HG03039 (cell line): ENCODE measurements around the gene UTS2B.

ENCODE experiments used
- ATAC-seq: cut with Tn5 transposase; IDR thresholded peaks from one replicate; pipeline ENCODE4 v1.9.1; 2021; ENCODE audit warnings: mild to moderate bottlenecking, moderate library complexity; ENCODE audit not compliant: unreplicated experiment

The UTS2B gene

GRCh38 chr3:191327526-191327925, 2.8 kb downstream of the UTS2B start:
- no peak for ATAC-seq

GRCh38 chr3:191324936-191325335, 5.4 kb downstream of the UTS2B start:
- no peak for ATAC-seq

GRCh38 chr3:191321019-191321767, 9.1 kb downstream of the UTS2B start:
- ATAC-seq, result no peak

GRCh38 chr3:191320316-191320715, 10.0 kb downstream of the UTS2B start:
- no peak for ATAC-seq

- no peak for ATAC-seq
These were observed 13.3 kb downstream of the UTS2B start for GRCh38 chr3:191316876-191317603.

- ATAC-seq, result no peak
These were observed 16.1 kb downstream of the UTS2B start for GRCh38 chr3:191314109-191314728.

GRCh38 chr3:191313296-191313695, 17.0 kb downstream of the UTS2B start:
- no peak for ATAC-seq

GRCh38 chr3:191307341-191307740, 23.0 kb downstream of the UTS2B start:
- ATAC-seq, result no peak

- ATAC-seq, result no peak
These were observed 23.9 kb downstream of the UTS2B start for GRCh38 chr3:191306428-191306827.

GRCh38 chr3:191303596-191303995, 26.7 kb downstream of the UTS2B start:
- no peak for ATAC-seq

- no peak for ATAC-seq
These were observed 27.9 kb downstream of the UTS2B start for GRCh38 chr3:191302451-191302850.

- no peak for ATAC-seq
These were observed 28.4 kb downstream of the UTS2B start for GRCh38 chr3:191301782-191302411.

- ATAC-seq, result peak; percentile 55
These were observed 29.3 kb downstream of the UTS2B start for GRCh38 chr3:191301017-191301416.

GRCh38 chr3:191300422-191300821, 29.9 kb downstream of the UTS2B start:
- peak; percentile 34 for ATAC-seq

- ATAC-seq, result no peak
These were observed 31.5 kb downstream of the UTS2B start for GRCh38 chr3:191298846-191299245.

- peak; percentile 70 for ATAC-seq
These were observed 34.2 kb downstream of the UTS2B start for GRCh38 chr3:191296041-191296541.

GRCh38 chr3:191294291-191294690, 36.0 kb downstream of the UTS2B start:
- no peak for ATAC-seq

- ATAC-seq, result no peak
These were observed 37.9 kb downstream of the UTS2B start for GRCh38 chr3:191292243-191293015.

GRCh38 chr3:191290311-191291025, 39.9 kb downstream of the UTS2B start:
- peak; percentile 78 for ATAC-seq

GRCh38 chr3:191283400-191283799, 46.9 kb downstream of the UTS2B start:
- no peak for ATAC-seq
